ENCODE data around the gene TNIP3.

Gene TNIP3

GRCh38 chr4:121148000-121148399 is 16.1 kb downstream of the TNIP3 start:
- no peak for DNase-seq (ENCODE audit: low spot score)
- TF ChIP-seq, protein P1, sequence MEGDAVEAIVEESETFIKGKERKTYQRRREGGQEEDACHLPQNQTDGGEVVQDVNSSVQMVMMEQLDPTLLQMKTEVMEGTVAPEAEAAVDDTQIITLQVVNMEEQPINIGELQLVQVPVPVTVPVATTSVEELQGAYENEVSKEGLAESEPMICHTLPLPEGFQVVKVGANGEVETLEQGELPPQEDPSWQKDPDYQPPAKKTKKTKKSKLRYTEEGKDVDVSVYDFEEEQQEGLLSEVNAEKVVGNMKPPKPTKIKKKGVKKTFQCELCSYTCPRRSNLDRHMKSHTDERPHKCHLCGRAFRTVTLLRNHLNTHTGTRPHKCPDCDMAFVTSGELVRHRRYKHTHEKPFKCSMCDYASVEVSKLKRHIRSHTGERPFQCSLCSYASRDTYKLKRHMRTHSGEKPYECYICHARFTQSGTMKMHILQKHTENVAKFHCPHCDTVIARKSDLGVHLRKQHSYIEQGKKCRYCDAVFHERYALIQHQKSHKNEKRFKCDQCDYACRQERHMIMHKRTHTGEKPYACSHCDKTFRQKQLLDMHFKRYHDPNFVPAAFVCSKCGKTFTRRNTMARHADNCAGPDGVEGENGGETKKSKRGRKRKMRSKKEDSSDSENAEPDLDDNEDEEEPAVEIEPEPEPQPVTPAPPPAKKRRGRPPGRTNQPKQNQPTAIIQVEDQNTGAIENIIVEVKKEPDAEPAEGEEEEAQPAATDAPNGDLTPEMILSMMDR (IDR thresholded peaks at IDR 0.05; ENCODE audit: extremely low read depth, missing control alignments) = no peak

DNA sequence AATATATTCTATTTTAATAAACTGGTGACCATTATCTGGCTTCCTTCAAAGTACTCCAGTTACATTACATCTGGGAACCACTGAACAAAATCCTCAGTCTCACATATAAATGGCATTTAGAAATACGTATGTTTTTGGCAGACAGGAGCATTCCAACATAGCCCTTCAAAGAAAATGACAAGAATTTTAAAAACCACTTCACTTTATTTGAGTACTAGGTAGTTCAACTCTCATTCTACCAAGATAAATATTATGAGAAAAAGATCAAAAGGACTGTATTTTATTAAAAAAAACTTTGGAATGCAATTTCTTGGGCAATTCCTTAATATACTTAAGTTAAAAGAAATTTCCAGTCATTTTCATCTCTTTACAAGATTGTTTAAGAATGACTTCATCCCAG is 17.6 kb downstream of the TNIP3 start:
- TF ChIP-seq, protein P1 (IDR thresholded peaks at IDR 0.05; ENCODE audit: extremely low read depth, missing control alignments) = no peak
- no peak for DNase-seq (ENCODE audit: low spot score)

GRCh38 chr4:121145430-121145829 is 18.7 kb downstream of the TNIP3 start:
- no peak for DNase-seq (ENCODE audit: low spot score)
- TF ChIP-seq, protein P1 (IDR thresholded peaks at IDR 0.05; ENCODE audit: extremely low read depth, missing control alignments) = no peak

DNA sequence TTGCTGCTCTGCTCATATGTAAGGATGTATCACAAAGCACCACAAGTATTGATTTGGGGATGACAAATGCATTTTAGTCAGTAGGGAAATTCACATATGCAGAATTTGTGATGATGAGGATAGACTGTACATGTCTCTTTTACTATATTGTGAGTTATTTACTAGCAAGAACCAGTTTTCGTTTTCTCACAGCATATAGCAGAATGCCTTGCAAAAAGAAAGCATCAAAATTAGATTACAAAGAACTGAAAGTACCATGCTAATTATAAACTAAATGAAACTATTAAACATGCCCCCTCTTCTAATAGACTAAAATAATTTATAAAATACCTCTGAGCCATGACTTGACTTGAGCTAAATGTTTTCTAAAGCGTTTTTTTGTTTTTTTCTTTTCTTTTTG is 20.1 kb downstream of the TNIP3 start:
- DNase-seq (ENCODE audit: low spot score) = no peak

GRCh38 chr4:121143131-121143530 is 21.0 kb downstream of the TNIP3 start:
- TF ChIP-seq, protein P1 (IDR thresholded peaks at IDR 0.05; ENCODE audit: extremely low read depth, missing control alignments) = no peak
- DNase-seq (ENCODE audit: low spot score) = no peak

More for the DNA sequence above, 20.1 kb downstream of the TNIP3 start:
- TF ChIP-seq, protein P1 (IDR thresholded peaks at IDR 0.05; ENCODE audit: extremely low read depth, missing control alignments) = no peak

- TF ChIP-seq, protein P1 (IDR thresholded peaks at IDR 0.05; ENCODE audit: extremely low read depth, missing control alignments) = no peak
- no peak for DNase-seq (ENCODE audit: low spot score)
Measured at GRCh38 chr4:121140716-121141460, 23.2 kb downstream of the TNIP3 start.

DNA sequence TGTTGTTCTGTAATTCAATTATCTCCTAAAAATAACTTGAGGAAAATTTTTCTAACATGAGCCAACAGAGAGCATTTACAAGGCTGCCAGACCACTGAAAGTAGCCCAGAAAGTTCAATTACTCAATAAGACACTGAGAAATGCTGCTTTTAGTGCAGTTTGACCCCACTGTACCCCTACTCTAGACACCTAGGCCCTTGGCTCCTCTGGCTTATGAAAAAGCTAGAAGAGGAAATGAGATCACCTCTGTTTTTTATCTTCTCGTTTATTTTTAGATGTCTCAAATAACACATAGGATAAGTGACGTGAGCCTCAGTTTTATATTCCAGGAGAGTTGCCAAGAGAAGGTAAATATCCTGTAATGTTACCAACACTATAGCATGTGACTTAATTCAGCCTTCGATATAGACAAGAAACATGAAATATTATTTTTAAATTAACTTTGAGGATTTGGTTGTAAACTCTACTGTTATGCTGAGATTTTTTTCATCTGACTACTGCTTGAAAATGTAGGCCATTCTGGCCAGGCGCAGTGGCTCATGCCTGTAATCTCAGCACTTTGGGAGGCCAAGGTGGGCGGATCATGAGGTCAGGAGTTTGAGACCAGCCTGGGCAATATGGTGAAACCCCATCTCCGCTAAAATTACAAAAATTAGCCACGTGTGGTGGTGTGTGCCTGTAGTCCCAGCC is 24.4 kb downstream of the TNIP3 start:
- peak; percentile 44 for DNase-seq (ENCODE audit: low spot score)

More for the DNA sequence above, 24.4 kb downstream of the TNIP3 start:
- TF ChIP-seq, protein P1 (IDR thresholded peaks at IDR 0.05; ENCODE audit: extremely low read depth, missing control alignments) = no peak

Data from GM20000 (cell line).